Heart left ventricle (tissue), 13 donors: ENCODE measurements around the gene GPRC5B.

Experiments
- POLR2A ChIP-seq, 2 donors: fragments of 450-650 bp; IDR thresholded peaks; one replicate each; pipeline ENCODE4 v1.6.1; 2017; ENCODE audit warnings: antibody characterized with exemption in 2 of 2, mild to moderate bottlenecking in 2 of 2, moderate library complexity in 2 of 2
- TF ChIP-seq, protein P1 (sequence below), 12 donors: fragments of 200-600 bp; sonication (generic) in 4 of 12; IDR thresholded peaks; one replicate each; pipeline versions ENCODE4 v1.5.0 to v1.8.0; 2018 to 2022; ENCODE audit warnings: antibody characterized with exemption in 12 of 12, mild to moderate bottlenecking in 5 of 12
- donor health status: ischemic (EF 13 %, LVEDD 7.1; RV severe dilation, severe dysfunction).
- donor health status: DM: no; HTN: yes; CAD: no.
- donor health status: DM: no; HTN: no; CAD: no.
- donor health status: ischemic (EF 25% LVEDD 6.9; RV normal size, moderate dysfunction).
- donor health status: ischemic (EF 25% LVEDD 5.7; RV mildly dilated, moderate dysfunction).
- donor health status: ischemic (EF 35%, LVEDD 5.7; RV mildly dilated, moderate dysfunction).
- donor health status: nonischemic (EF 11% LVEDD 7.7; RV severe dilation, severe dysfunction).
- donor health status: DM: yes; HTN: yes; CAD: no.
- donor health status: PGD.
- donor health status: ischemic (EF 29% LVEDD 5.4; RV normal size, mild dysfunction).
- donor health status: nonischemic (EF 23%, LVEDD 6.1; RV moderate dilation, normal function).

DNA sequence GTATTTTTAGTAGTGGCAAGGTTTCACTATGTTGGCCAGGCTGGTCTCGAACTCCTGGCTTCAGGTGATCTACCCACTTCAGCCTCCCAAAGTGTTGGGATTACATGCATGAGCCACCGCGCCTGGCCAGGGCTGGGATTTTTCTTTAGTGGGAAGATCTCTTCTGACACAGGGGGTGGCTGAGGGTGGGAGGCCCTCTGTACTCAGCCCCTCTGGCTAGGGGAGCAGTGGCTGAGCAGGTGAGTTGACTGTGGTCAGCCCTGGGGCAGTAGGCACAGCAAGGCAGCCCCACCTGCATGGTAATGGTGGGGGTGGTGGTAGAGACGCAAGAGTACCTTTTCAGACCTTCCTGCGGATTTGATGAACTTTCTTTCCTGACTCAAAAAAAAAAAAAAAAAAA lies 12.3 kb upstream of the GPRC5B start:
- TF ChIP-seq, protein P1, sequence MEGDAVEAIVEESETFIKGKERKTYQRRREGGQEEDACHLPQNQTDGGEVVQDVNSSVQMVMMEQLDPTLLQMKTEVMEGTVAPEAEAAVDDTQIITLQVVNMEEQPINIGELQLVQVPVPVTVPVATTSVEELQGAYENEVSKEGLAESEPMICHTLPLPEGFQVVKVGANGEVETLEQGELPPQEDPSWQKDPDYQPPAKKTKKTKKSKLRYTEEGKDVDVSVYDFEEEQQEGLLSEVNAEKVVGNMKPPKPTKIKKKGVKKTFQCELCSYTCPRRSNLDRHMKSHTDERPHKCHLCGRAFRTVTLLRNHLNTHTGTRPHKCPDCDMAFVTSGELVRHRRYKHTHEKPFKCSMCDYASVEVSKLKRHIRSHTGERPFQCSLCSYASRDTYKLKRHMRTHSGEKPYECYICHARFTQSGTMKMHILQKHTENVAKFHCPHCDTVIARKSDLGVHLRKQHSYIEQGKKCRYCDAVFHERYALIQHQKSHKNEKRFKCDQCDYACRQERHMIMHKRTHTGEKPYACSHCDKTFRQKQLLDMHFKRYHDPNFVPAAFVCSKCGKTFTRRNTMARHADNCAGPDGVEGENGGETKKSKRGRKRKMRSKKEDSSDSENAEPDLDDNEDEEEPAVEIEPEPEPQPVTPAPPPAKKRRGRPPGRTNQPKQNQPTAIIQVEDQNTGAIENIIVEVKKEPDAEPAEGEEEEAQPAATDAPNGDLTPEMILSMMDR (IDR thresholded peaks at IDR 0.05): no peak
- no peak for TF ChIP-seq POLR2A (IDR thresholded peaks at IDR 0.05)
